Stimulated activated CD4-positive, alpha-beta T cell treated with anti-CD3 and anti-CD28 coated beads, Interleukin-12 subunit alpha, Interleukin-12 subunit beta, amount 100 ng/mL, for 48 hours (primary cell): ENCODE data around the gene CCSER1.
"Not testable (repeated sequence)": the region's sequence is repeated elsewhere in the genome, so short reads cannot be mapped to it uniquely, and the experiment has no call there.

Source experiments
- DNase-seq, 3 donors: peaks; one replicate each; pipeline ENCODE4 v3.0.0-alpha.2; 2020; ENCODE audit warnings: low read depth in 2 of 3, low spot score in 1 of 3

Gene CCSER1

GRCh38 chr4:90281541-90282355 is 154.6 kb downstream of the CCSER1 start:
- DNase-seq, result no peak

GRCh38 chr4:90290345-90290744 is 163.2 kb downstream of the CCSER1 start:
- no peak for DNase-seq

GRCh38 chr4:90292438-90292837 is 165.2 kb downstream of the CCSER1 start:
- DNase-seq, result no peak

- DNase-seq, result no peak
These were observed 166.1 kb downstream of the CCSER1 start for GRCh38 chr4:90293320-90293719.

GRCh38 chr4:90299373-90299772 is 172.2 kb downstream of the CCSER1 start:
- no peak for DNase-seq

- DNase-seq, result no peak
These were observed 179.6 kb downstream of the CCSER1 start for GRCh38 chr4:90306810-90307209.

GRCh38 chr4:90317140-90317539 is 189.9 kb downstream of the CCSER1 start:
- not testable (repeated sequence) for DNase-seq

GRCh38 chr4:90317785-90318184 is 190.6 kb downstream of the CCSER1 start:
- DNase-seq, result no peak

- DNase-seq, result no peak
These were observed 191.0 kb downstream of the CCSER1 start for GRCh38 chr4:90318193-90318592.

GRCh38 chr4:90328558-90328957 is 201.4 kb downstream of the CCSER1 start:
- DNase-seq, result no peak

- DNase-seq, result no peak
These were observed 203.4 kb downstream of the CCSER1 start for GRCh38 chr4:90330546-90330945.

GRCh38 chr4:90345549-90346215 is 218.5 kb downstream of the CCSER1 start:
- no peak for DNase-seq

GRCh38 chr4:90349636-90350035 is 222.4 kb downstream of the CCSER1 start:
- DNase-seq, result no peak

GRCh38 chr4:90357117-90357710 is 230.0 kb downstream of the CCSER1 start:
- no peak for DNase-seq

GRCh38 chr4:90375081-90375480 is 247.9 kb downstream of the CCSER1 start:
- DNase-seq, result no peak

- DNase-seq, result no peak
These were observed 266.0 kb downstream of the CCSER1 start for GRCh38 chr4:90393215-90393614.

GRCh38 chr4:90403781-90404180 is 276.6 kb downstream of the CCSER1 start:
- DNase-seq, result no peak

- not testable (repeated sequence) for DNase-seq
These were observed 280.7 kb downstream of the CCSER1 start for GRCh38 chr4:90407897-90408296.

GRCh38 chr4:90412786-90413185 is 285.6 kb downstream of the CCSER1 start:
- DNase-seq, result not testable (repeated sequence)

- DNase-seq, result no peak
These were observed 287.9 kb downstream of the CCSER1 start for GRCh38 chr4:90415116-90415515.

- DNase-seq, result no peak
These were observed 292.0 kb downstream of the CCSER1 start for GRCh38 chr4:90419124-90419711.

GRCh38 chr4:90421161-90421560 is 294.0 kb downstream of the CCSER1 start:
- no peak for DNase-seq
